Neural cell (in vitro differentiated cells): ENCODE data around the gene EYS.

ENCODE experiments used
- EP300 ChIP-seq: fragments of 450-650 bp; conservative IDR thresholded peaks from 2 replicates; pipeline ENCODE4 v1.6.1; 2014; ENCODE audit warnings: antibody characterized with exemption, mild to moderate bottlenecking, moderate library complexity; ENCODE audit not compliant: poor library complexity, severe bottlenecking
- EZH2 ChIP-seq: fragments of 200-600, 300-800 bp; shearing (Covaris generic), sonication (generic); IDR thresholded peaks from 2 replicates; pipeline ENCODE4 v1.6.1; 2014; ENCODE audit warnings: antibody characterized with exemption, low read length, borderline replicate concordance, mild to moderate bottlenecking; ENCODE audit not compliant: insufficient read depth, poor library complexity, severe bottlenecking
- RAD21 ChIP-seq: fragments of 450-650 bp; conservative IDR thresholded peaks from 2 replicates; pipeline ENCODE4 v1.6.1; 2014; ENCODE audit warnings: antibody characterized with exemption, mild to moderate bottlenecking, moderate library complexity

- TF ChIP-seq EP300 (no peak), RAD21 (no peak), EZH2 (no peak)
Observed at GRCh38 chr6:64955435-64955848, 751.6 kb downstream of the EYS start.
